Measurements from ENCODE around the gene CX3CR1. TPM values are rescaled to one million over a fixed set of nuclear protein-coding genes. Genes with fewer than 3 reads are reported as not detected.

CX3CR1 gene
- total RNA-seq, 2 donors from 2014 or later: 2.7 to 3.4 TPM

GRCh38 chr3:39271363-39271914, 8.4 kb downstream of the CX3CR1 start:
- intact Hi-C loops (cut with DNase I): no loop called here
- H3K27ac ChIP-seq: no peak overlapping the region
- 91% methylated on average over 6 of the region's 6 CpGs for WGBS
- DNase-seq (ENCODE audit: low spot score): no peak
- no peaks in the 10 kb centered on the region for H3K4me1 ChIP-seq (replicated peaks)
- peaks cover 3% of the 10 kb centered on the region for H3K27me3 ChIP-seq (replicated peaks; ENCODE audit: insufficient read depth)
- TF ChIP-seq POLR2AphosphoS5 (IDR thresholded peaks at IDR 0.05) (no peak), CTCF (IDR thresholded peaks at IDR 0.05) (no peak), POLR2A (IDR thresholded peaks at IDR 0.05) (no peak)
- H3K9me3 ChIP-seq: no peaks in the 10 kb centered on the region
- no peak overlapping the region for H3K4me3 ChIP-seq
- H3K36me3 ChIP-seq: no peaks in the 10 kb centered on the region

DNA sequence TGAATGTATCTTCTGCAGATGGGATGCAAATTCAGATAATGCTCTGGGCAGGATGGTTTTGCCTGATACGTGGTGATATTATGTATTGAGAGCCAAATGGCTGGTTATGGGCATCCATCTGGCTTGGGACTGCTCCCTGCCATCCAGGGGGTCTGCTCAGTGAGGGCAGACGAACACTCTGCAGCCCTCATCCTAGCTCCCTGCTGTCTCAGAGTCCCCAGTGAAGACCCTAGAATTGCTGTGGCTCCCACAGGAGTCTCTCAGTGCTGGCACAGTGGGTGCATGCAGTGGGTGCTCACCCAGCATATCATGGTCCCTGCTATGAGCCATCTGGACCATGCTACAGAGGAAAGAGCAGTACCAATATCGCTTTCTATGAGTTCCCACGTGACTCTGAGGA, 10.3 kb downstream of the CX3CR1 start:
- no peak for DNase-seq (ENCODE audit: low spot score)
- whole genome bisulfite sequencing: 81% methylated on average over 4 of the region's 4 CpGs
- Histone ChIP-seq H3K9me3 (no peaks in the 10 kb centered on the region), H3K4me3 (no peak overlapping the region), H3K4me1 (replicated peaks) (no peaks in the 10 kb centered on the region), H3K27me3 (replicated peaks; ENCODE audit: insufficient read depth) (peaks cover 3% of the 10 kb centered on the region), H3K27ac (no peak overlapping the region), H3K36me3 (no peaks in the 10 kb centered on the region)
- intact Hi-C loops (cut with DNase I): no loop called here
- TF ChIP-seq POLR2AphosphoS5 (IDR thresholded peaks at IDR 0.05): no peak
- no peak for TF ChIP-seq CTCF (IDR thresholded peaks at IDR 0.05)
- no peak for TF ChIP-seq POLR2A (IDR thresholded peaks at IDR 0.05)

GRCh38 chr3:39268549-39268900, 11.3 kb downstream of the CX3CR1 start:
- H3K9me3 ChIP-seq: no peaks in the 10 kb centered on the region
- H3K27ac ChIP-seq: no peak overlapping the region
- no peaks in the 10 kb centered on the region for H3K36me3 ChIP-seq
- peaks cover 3% of the 10 kb centered on the region for H3K27me3 ChIP-seq (replicated peaks; ENCODE audit: insufficient read depth)
- DNase-seq (ENCODE audit: low spot score): no peak
- intact Hi-C loops (cut with DNase I): no loop called here
- WGBS: 54% methylated on average over 7 of the region's 7 CpGs
- no peak overlapping the region for H3K4me3 ChIP-seq
- TF ChIP-seq POLR2A (IDR thresholded peaks at IDR 0.05): no peak
- TF ChIP-seq POLR2AphosphoS5 (IDR thresholded peaks at IDR 0.05): no peak
- TF ChIP-seq CTCF (IDR thresholded peaks at IDR 0.05): no peak
- no peaks in the 10 kb centered on the region for H3K4me1 ChIP-seq (replicated peaks)

DNA sequence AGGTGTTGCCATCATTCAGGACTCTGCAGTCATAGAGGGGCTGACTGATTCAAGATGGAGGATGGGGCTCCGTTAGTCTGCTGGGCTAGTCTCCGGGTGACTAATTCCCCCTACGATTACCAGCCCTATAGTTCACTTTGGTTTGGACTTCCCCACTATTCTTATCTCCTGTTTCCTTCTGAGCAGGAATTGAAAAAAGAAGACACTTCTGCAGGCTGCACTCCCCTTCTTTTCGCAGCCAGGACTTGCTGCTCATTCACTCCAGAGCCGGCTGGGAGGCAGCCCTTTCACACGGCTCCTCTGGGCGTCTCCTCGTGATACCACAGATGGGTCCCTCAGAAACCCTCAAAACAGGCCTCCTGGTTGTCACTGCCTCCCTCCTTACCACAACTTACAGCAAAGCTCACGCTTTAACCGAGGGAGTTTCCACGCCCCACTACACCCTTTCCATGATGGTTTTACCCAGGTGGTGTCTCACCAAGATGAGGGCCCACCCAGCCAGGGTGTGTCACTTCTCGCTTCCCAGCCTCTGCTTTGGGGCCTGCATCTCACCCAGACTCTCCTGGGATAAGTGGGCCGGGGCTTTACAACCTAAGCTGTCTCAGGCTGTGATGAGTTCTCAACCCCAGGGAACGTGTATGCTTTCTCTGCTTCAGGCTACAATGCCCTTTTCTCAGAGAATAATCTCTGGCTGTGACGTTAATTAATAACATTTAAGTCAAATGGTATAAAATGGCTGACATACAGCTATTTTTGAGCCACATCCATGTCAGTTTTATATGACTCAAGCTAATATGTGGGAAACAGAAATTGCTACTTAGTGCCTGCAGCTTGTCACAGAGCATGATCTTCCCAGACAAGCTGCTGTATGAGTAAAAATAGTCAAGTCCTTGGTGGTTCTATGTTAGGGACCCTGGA, 11.9 kb downstream of the CX3CR1 start:
- Histone ChIP-seq H3K4me3 (no peak overlapping the region), H3K4me1 (replicated peaks) (no peaks in the 10 kb centered on the region), H3K36me3 (no peaks in the 10 kb centered on the region), H3K9me3 (no peaks in the 10 kb centered on the region), H3K27me3 (replicated peaks; ENCODE audit: insufficient read depth) (peaks cover 3% of the 10 kb centered on the region), H3K27ac (no peak overlapping the region)
- no peak for TF ChIP-seq POLR2AphosphoS5 (IDR thresholded peaks at IDR 0.05)
- no peak for TF ChIP-seq POLR2A (IDR thresholded peaks at IDR 0.05)
- no peak for TF ChIP-seq CTCF (IDR thresholded peaks at IDR 0.05)
- no peak for DNase-seq (ENCODE audit: low spot score)
- 76% methylated on average over 15 of the region's 15 CpGs for WGBS
- intact Hi-C loops (cut with DNase I): no loop called here

GRCh38 chr3:39264053-39264452, 15.8 kb downstream of the CX3CR1 start:
- Histone ChIP-seq H3K4me1 (replicated peaks) (no peaks in the 10 kb centered on the region), H3K27ac (no peak overlapping the region), H3K9me3 (no peaks in the 10 kb centered on the region), H3K36me3 (no peaks in the 10 kb centered on the region), H3K4me3 (no peak overlapping the region), H3K27me3 (replicated peaks; ENCODE audit: insufficient read depth) (no peaks in the 10 kb centered on the region)
- no peak for TF ChIP-seq POLR2AphosphoS5 (IDR thresholded peaks at IDR 0.05)
- TF ChIP-seq POLR2A (IDR thresholded peaks at IDR 0.05): no peak
- TF ChIP-seq CTCF (IDR thresholded peaks at IDR 0.05): no peak
- DNase-seq (ENCODE audit: low spot score): no peak
- intact Hi-C loops (cut with DNase I): no loop called here
- 92% methylated on average over 3 of the region's 3 CpGs for WGBS

Data from prostate gland (tissue), 2 donors.